Hepatocyte (in vitro differentiated cells): Measurements from ENCODE around the gene SNCG.

Source experiments
- EZH2 ChIP-seq: fragments of 200-600 bp; sonication (generic); IDR thresholded peaks from 2 replicates; pipeline ENCODE4 v1.6.1; 2016; ENCODE audit warnings: antibody characterized with exemption, mild to moderate bottlenecking, borderline replicate concordance
- TF ChIP-seq, protein P1 (sequence below): fragments of 200-600 bp; sonication (generic); IDR thresholded peaks from 2 replicates; pipeline ENCODE4 v1.5.1; 2016; ENCODE audit warnings: antibody characterized with exemption, mild to moderate bottlenecking; ENCODE audit not compliant: poor library complexity

DNA sequence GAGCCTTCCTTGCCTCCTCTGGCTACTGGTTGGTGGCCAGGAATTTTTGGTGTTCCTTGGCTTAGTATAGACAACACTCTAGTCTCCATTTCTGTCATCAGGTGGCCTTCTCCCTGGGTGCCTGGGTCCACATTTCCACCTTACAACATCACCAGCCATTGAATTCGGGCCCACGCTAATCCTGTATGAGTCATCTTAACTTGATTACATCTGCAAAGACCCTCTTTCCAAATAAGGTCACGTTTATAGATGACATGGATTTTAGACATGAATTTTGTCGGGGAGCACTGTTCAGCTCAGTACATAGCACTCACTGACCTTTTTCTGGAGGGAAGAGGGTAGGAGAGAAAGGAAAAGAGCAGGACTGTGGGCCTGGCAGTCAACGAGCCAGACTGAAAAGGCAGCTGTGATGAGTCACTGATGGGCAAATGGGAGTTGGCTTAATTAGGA, 40.4 kb upstream of the SNCG start:
- TF ChIP-seq, protein P1, sequence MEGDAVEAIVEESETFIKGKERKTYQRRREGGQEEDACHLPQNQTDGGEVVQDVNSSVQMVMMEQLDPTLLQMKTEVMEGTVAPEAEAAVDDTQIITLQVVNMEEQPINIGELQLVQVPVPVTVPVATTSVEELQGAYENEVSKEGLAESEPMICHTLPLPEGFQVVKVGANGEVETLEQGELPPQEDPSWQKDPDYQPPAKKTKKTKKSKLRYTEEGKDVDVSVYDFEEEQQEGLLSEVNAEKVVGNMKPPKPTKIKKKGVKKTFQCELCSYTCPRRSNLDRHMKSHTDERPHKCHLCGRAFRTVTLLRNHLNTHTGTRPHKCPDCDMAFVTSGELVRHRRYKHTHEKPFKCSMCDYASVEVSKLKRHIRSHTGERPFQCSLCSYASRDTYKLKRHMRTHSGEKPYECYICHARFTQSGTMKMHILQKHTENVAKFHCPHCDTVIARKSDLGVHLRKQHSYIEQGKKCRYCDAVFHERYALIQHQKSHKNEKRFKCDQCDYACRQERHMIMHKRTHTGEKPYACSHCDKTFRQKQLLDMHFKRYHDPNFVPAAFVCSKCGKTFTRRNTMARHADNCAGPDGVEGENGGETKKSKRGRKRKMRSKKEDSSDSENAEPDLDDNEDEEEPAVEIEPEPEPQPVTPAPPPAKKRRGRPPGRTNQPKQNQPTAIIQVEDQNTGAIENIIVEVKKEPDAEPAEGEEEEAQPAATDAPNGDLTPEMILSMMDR: no peak
- no peak for TF ChIP-seq EZH2
